Uterus (tissue), 2 donors: ENCODE data around the gene TLE1.

Experiments
- POLR2A ChIP-seq, 2 donors: fragments of 450-650 bp; IDR thresholded peaks; one replicate each; pipeline ENCODE4 v1.6.1; 2016; ENCODE audit warnings: antibody characterized with exemption in 2 of 2, mild to moderate bottlenecking in 1 of 2, moderate library complexity in 1 of 2
- TF ChIP-seq, protein P1 (sequence below), 4 experiments: fragments of 200-600 bp in 2 of 4; fragments of 450-650 bp in 2 of 4; sonication (generic) in 2 of 4; IDR thresholded peaks; one replicate each; pipeline ENCODE4 v1.5.1; 2016 to 2019; ENCODE audit warnings: antibody characterized with exemption in 4 of 4, mild to moderate bottlenecking in 2 of 4, moderate library complexity in 1 of 4

DNA sequence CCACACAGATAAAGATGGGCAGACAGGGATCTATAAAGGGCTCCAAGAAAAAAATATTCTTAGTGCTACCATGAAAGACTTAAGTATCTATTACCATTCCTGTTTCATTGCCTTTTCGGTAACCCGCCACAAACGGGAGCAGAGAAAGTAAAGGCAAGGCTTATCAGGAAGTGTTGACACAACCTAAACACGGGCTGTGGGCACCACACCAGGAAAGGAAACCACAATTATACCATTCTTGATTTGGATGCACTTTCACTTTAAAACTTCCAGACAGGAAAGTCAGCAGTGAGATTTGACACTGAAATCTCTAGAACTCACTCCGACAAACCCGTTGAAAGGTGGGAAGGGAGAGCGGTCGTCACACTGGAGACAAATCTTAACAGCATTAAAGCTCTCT lies 6.5 kb downstream of the TLE1 start:
- TF ChIP-seq POLR2A (IDR thresholded peaks at IDR 0.05) = no peak
- TF ChIP-seq, protein P1, sequence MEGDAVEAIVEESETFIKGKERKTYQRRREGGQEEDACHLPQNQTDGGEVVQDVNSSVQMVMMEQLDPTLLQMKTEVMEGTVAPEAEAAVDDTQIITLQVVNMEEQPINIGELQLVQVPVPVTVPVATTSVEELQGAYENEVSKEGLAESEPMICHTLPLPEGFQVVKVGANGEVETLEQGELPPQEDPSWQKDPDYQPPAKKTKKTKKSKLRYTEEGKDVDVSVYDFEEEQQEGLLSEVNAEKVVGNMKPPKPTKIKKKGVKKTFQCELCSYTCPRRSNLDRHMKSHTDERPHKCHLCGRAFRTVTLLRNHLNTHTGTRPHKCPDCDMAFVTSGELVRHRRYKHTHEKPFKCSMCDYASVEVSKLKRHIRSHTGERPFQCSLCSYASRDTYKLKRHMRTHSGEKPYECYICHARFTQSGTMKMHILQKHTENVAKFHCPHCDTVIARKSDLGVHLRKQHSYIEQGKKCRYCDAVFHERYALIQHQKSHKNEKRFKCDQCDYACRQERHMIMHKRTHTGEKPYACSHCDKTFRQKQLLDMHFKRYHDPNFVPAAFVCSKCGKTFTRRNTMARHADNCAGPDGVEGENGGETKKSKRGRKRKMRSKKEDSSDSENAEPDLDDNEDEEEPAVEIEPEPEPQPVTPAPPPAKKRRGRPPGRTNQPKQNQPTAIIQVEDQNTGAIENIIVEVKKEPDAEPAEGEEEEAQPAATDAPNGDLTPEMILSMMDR (IDR thresholded peaks at IDR 0.05) = no peak
